A204.1 (cell line): ENCODE results near the gene USH1C.

Source experiments
- FAIRE-seq: peaks from 2 replicates; lab custom pipeline; 2012; peaks lifted over from hg19 to GRCh38; lab: Jason Lieb, UNC

The USH1C gene

DNA sequence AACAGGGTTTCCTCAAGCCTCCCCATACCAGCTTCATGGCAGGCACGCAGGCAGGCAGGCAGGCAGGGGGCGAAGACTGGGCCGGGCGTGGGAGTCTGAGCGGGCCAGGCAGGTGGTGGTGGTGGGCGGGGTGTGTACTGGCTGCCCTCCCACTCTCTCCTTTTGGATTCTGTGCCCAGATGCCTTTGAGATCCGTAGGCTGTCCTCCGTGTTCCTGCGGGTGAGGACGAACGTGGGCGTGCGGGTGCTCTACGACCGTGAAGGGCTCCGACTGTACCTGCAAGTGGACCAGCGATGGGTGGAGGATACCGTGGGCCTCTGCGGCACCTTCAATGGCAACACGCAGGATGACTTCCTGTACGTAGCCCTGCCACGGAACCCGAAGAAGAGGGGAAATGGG is 25.8 kb upstream of the USH1C start:
- FAIRE-seq, result no peak

GRCh38 chr11:17568944-17569343 is 24.7 kb upstream of the USH1C start:
- no peak for FAIRE-seq

GRCh38 chr11:17564687-17565042 is 20.4 kb upstream of the USH1C start:
- FAIRE-seq, result no peak

- no peak for FAIRE-seq
Observed at GRCh38 chr11:17563961-17564686, 19.9 kb upstream of the USH1C start.

DNA sequence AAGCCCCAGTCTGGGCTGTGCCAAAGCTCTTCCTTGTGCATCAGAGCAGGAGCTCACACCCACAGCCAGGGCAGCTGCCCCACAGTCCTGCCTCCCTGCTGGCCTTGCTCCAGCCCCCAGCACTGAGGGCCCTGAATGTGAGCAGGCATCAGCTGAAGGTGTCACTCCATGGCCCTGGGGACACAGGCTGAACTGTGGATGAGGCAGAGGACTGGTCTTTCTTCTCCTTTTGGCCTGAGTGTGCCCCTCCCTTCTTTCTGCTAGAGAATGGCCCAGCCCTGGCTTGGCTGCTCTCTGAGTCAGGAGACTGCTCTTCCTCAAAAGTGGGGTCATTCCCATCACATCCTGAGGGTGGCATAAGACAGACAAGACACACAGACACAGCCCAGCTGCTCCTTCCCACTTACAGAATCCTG is 19.0 kb upstream of the USH1C start:
- FAIRE-seq, result no peak

DNA sequence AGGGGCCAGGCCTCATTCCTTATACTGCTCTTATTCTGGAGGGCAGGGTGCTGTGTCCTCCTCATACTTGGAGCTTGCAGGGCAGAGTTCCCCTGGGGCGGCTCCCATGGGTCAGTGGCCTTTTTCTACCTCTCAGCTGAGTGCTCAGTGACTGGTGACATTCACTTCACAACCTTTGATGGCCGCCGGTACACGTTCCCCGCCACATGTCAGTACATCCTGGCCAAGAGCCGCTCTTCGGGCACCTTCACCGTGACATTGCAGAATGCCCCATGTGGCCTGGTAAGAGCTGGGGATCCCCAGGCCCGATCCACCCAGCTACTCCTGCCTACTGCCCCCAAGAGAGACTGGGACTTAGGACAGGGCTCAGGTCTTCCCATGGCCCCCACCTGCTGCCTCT is 17.3 kb upstream of the USH1C start:
- no peak for FAIRE-seq

DNA sequence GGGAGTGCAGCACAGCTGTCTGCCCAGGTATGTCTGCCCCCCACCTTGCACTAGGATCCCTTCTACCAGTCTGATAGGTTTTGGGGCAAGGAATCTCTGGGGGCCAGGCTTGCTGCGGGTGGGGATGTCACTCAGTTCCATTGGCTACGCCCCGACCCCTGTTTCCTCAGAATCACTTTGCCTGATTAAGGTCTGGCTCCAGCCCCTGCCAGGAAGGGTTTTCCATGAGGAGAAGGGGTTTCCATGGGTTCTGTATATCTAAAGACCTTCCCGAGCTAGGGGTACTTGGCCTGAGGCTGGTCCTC is 16.8 kb upstream of the USH1C start:
- no peak for FAIRE-seq

GRCh38 chr11:17560281-17561110 is 16.3 kb upstream of the USH1C start:
- FAIRE-seq, result no peak

- FAIRE-seq, result no peak
Observed at GRCh38 chr11:17559341-17560087, 15.3 kb upstream of the USH1C start.

DNA sequence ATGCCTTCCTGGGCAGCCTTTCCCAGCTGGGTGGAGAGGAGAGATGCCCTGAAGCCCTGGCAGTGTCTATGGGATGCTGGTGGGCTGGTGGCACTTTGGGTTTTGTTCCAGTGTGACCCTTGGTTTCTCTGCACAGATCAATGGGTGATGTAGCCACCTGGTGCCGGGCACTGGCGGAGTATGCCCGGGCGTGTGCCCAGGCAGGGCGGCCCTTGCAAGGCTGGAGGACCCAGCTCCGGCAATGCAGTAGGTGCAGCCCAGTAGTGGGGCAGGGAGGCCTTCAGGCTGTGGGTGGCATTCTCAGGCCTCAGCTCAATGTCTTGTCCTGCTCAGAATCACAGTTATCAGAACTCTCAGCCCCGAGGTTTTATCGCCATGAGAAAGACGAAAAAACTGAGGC is 14.7 kb upstream of the USH1C start:
- no peak for FAIRE-seq

- FAIRE-seq, result no peak
Observed at GRCh38 chr11:17558025-17558780, 14.0 kb upstream of the USH1C start.

GRCh38 chr11:17556999-17557398 is 12.8 kb upstream of the USH1C start:
- no peak for FAIRE-seq

GRCh38 chr11:17554487-17554886 is 10.3 kb upstream of the USH1C start:
- no peak for FAIRE-seq

- no peak for FAIRE-seq
Observed at GRCh38 chr11:17553249-17553546, 9.0 kb upstream of the USH1C start.

DNA sequence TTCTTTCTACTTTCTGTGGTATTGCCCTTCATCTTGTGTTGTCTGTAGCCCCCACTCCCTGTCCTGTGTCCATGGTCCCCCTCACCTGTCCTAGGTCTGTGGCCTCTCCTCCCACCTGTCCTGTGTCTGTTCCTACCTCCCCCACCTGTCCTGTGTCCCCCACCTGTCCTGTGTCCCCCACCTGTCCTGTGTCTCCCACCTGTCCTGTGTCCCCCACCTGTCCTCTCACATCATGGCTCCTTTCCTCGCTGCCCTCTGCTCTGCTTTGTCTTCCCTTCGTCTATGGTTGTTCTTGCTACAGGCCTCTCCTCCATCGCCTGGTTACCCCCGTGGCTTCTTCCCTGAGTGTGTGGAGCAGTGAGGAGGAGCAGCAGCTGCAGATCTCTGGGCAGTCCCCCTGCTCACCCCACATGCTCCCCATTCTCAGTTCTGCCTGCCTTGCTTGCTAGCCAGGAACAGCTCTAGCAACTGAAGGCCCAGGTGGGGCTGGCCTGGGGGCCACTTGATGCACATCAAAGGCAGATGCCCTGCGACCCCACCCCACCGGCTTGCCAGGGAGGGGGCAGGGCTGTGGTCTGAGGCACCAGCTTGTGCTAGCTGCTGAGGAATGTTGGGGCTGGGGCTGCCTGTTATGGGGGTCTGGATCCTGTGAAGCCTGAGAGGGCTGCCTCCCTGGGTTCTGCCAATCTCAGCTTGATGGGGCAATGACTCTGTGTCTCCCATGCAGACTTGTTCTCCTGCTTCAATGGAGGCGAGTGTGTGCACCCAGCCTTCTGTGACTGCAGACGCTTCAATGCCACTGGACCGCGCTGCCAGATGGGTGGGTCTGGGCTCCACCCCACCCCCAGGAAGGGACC is 8.4 kb upstream of the USH1C start:
- FAIRE-seq, result no peak

DNA sequence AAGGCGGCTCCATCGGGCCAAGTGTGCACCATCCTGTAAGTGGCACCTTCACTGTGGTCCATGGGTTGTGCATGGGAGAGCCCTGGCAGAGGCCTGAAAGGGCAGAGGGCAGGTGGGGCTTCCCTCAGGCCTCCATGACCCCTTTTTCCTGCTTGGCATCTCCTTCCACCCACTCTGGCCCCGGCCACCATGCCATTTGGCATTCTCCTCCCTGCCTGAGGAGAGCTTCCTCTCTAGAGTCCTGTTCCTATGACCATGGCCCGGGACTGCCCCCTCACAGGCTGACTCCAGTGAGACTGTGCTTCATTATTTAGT is 7.8 kb upstream of the USH1C start:
- FAIRE-seq, result no peak

- FAIRE-seq, result no peak
Observed at GRCh38 chr11:17551347-17552040, 7.3 kb upstream of the USH1C start.

DNA sequence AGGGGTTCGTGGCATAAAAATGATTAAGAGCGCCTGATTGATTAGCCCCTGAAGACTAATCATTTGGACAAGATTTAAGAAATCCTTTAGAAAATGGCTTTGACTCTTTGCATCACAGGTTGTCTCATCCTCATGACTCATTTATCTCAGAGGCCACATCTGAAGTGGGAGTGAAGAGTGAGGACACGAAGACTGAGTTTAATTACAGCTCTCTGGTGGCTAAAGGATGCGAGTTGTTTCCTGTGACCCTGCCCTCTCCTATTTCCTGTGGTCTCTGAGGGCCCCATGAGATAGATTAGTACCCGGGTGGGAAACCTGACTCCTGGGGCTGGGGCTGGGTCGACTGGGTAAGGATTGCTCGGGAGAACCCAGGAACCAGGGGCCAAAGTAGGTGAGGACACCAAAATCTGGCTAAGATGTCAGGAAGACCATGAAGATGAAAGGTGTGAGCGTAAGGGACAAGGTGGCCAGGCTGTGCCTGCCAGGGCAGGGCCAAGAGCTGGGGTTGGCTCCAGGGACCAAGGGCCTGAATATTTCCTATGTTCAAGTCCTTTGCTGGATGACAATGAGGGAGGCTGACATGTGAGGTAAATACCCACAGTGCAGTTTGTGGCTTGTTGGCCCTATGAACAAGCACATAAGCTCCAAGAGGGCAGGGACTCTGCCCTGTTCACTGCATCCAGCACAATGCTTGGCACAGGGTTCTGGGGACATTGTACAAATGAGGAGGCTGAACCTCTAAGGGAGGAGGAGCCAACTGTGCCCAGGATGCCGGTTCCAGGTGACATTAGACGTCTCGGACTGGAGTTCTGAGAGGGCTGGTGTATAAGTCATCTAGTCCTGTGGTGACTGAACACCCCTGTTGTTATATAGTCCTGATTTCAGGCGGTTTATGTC is 6.5 kb upstream of the USH1C start:
- FAIRE-seq, result no peak

DNA sequence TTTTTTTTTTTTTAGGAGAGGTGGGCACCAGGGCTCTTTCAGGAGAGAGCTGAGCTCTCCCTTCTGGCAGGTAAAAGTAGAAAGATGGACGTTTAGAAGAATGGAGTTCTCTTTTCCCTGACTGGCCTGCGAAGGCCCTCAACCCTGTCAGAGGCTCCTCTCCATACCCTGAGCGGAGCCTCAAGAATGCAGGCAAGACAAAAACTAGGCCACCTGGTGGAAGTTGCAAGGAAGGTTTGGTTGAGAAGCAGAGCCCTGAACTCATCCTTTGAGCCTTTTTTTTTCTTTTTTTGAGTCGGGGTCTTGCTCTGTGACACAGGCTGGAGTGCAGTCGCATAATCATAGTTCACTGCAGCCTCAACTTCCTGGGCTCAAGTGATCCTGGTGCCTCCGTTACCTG is 4.2 kb upstream of the USH1C start:
- FAIRE-seq, result no peak

GRCh38 chr11:17547932-17548331 is 3.7 kb upstream of the USH1C start:
- FAIRE-seq, result no peak
